HAP-1 (cell line): ENCODE results near the gene EMC8.
"Not testable (repeated sequence)": the region's sequence is repeated elsewhere in the genome, so short reads cannot be mapped to it uniquely, and the experiment has no call there.

Experiments used
- DNase-seq, 2 experiments: peaks; one replicate each; pipeline ENCODE4 v3.0.0-alpha.2; 2016 to 2020; ENCODE audit warnings: low spot score in 2 of 2
- H3K27me3 ChIP-seq: fragments of 250-450 bp; sonication (Bioruptor Pico); 2 replicates; pipeline ENCODE4 v1.5.1; 2020; ENCODE audit warnings: low read depth, mild to moderate bottlenecking, moderate library complexity
- H3K36me3 ChIP-seq: fragments of 250-450 bp; sonication (Bioruptor Pico); replicated peaks from 2 replicates; pipeline ENCODE4 v1.5.1; 2020; ENCODE audit warnings: mild to moderate bottlenecking
- H3K4me1 ChIP-seq: fragments of 250-450 bp; sonication (Bioruptor Pico); 2 replicates; pipeline ENCODE4 v1.5.1; 2020; ENCODE audit warnings: mild to moderate bottlenecking
- H3K4me3 ChIP-seq: fragments of 250-450 bp; sonication (Bioruptor Pico); 2 replicates; pipeline ENCODE4 v1.5.1; 2020; ENCODE audit warnings: mild to moderate bottlenecking, moderate library complexity
- H3K9me3 ChIP-seq: fragments of 250-450 bp; sonication (Bioruptor Pico); 2 replicates; pipeline ENCODE4 v1.5.1; 2020; ENCODE audit warnings: mild to moderate bottlenecking, moderate library complexity
- in situ Hi-C: fragments of 300-500 bp; cut with MboI; formaldehyde crosslinking; loops from 3 replicates; pipeline ENCODE4 v1.14.3; 2020; ENCODE audit warnings: low sequenced_read_pairs, inconsistent platforms, mixed read lengths

The EMC8 gene

GRCh38 chr16:85839681-85840240 is 40.4 kb upstream of the EMC8 start:
- H3K4me3 ChIP-seq, result no peak overlapping the region
- no peaks in the 10 kb centered on the region for H3K4me1 ChIP-seq
- H3K27me3 ChIP-seq, result peaks cover 6% of the 10 kb centered on the region
- no peaks in the 10 kb centered on the region for H3K36me3 ChIP-seq
- in situ Hi-C loops, result no loop called here
- no peak for DNase-seq
- no peaks in the 10 kb centered on the region for H3K9me3 ChIP-seq

- H3K36me3 ChIP-seq, result no peaks in the 10 kb centered on the region
- DNase-seq, result no peak
- H3K27me3 ChIP-seq, result peaks cover 6% of the 10 kb centered on the region
- H3K4me3 ChIP-seq, result no peak overlapping the region
- in situ Hi-C loops, result no loop called here
- no peaks in the 10 kb centered on the region for H3K4me1 ChIP-seq
- no peaks in the 10 kb centered on the region for H3K9me3 ChIP-seq
Measured at GRCh38 chr16:85838876-85839585, 39.7 kb upstream of the EMC8 start.

GRCh38 chr16:85838381-85838780 is 39.0 kb upstream of the EMC8 start:
- in situ Hi-C loops, result no loop called here
- H3K27me3 ChIP-seq, result peaks cover 6% of the 10 kb centered on the region
- no peak for DNase-seq
- no peak overlapping the region for H3K4me3 ChIP-seq
- H3K36me3 ChIP-seq, result no peaks in the 10 kb centered on the region
- H3K4me1 ChIP-seq, result no peaks in the 10 kb centered on the region
- no peaks in the 10 kb centered on the region for H3K9me3 ChIP-seq

- not testable (repeated sequence) for DNase-seq
Measured at GRCh38 chr16:85837654-85838053, 38.3 kb upstream of the EMC8 start.

GRCh38 chr16:85836706-85837582 is 37.6 kb upstream of the EMC8 start:
- H3K4me1 ChIP-seq, result no peaks in the 10 kb centered on the region
- in situ Hi-C loops, result no loop called here
- H3K4me3 ChIP-seq, result no peak overlapping the region
- H3K27me3 ChIP-seq, result peaks cover 3% of the 10 kb centered on the region; the same call in 1 of the 2 replicates
- no peaks in the 10 kb centered on the region for H3K9me3 ChIP-seq
- DNase-seq, result no peak
- no peaks in the 10 kb centered on the region for H3K36me3 ChIP-seq

More at GRCh38 chr16:85837654-85838053, 38.3 kb upstream of the EMC8 start:
- in situ Hi-C loops, H3K27me3 ChIP-seq, H3K9me3 ChIP-seq, H3K4me1 ChIP-seq, H3K36me3 ChIP-seq, H3K4me3 ChIP-seq: not testable (repeated sequence)

GRCh38 chr16:85835956-85836705 is 36.8 kb upstream of the EMC8 start:
- no peaks in the 10 kb centered on the region for H3K36me3 ChIP-seq
- H3K4me1 ChIP-seq, result no peaks in the 10 kb centered on the region
- in situ Hi-C loops, result no loop called here
- H3K9me3 ChIP-seq, result no peaks in the 10 kb centered on the region
- H3K27me3 ChIP-seq, result peaks cover 4% of the 10 kb centered on the region
- no peak overlapping the region for H3K4me3 ChIP-seq
- no peak for DNase-seq

GRCh38 chr16:85835227-85835751 is 35.9 kb upstream of the EMC8 start:
- Histone ChIP-seq H3K9me3 (no peaks in the 10 kb centered on the region), H3K27me3 (peaks cover 11% of the 10 kb centered on the region), H3K4me1 (no peaks in the 10 kb centered on the region), H3K36me3 (no peaks in the 10 kb centered on the region), H3K4me3 (no peak overlapping the region)
- in situ Hi-C loops, result no loop called here
- no peak for DNase-seq

- in situ Hi-C loops, result no loop called here
- Histone ChIP-seq H3K36me3 (no peaks in the 10 kb centered on the region), H3K4me1 (no peaks in the 10 kb centered on the region), H3K27me3 (peaks cover 15% of the 10 kb centered on the region), H3K9me3 (no peaks in the 10 kb centered on the region), H3K4me3 (no peak overlapping the region)
- DNase-seq, result no peak
Measured at GRCh38 chr16:85834741-85835140, 35.4 kb upstream of the EMC8 start.

- DNase-seq, result no peak
- Histone ChIP-seq H3K4me3 (no peak overlapping the region), H3K4me1 (no peaks in the 10 kb centered on the region), H3K9me3 (no peaks in the 10 kb centered on the region), H3K27me3 (peaks cover 24% of the 10 kb centered on the region), H3K36me3 (no peaks in the 10 kb centered on the region)
- in situ Hi-C loops, result no loop called here
Measured at GRCh38 chr16:85833219-85833920, 34.0 kb upstream of the EMC8 start.

- in situ Hi-C loops, result no loop called here
- Histone ChIP-seq H3K36me3 (no peaks in the 10 kb centered on the region), H3K9me3 (no peaks in the 10 kb centered on the region), H3K4me1 (no peaks in the 10 kb centered on the region), H3K4me3 (no peak overlapping the region), H3K27me3 (peaks cover 24% of the 10 kb centered on the region)
- no peak for DNase-seq
Measured at GRCh38 chr16:85832570-85833218, 33.4 kb upstream of the EMC8 start.

GRCh38 chr16:85830821-85831220 is 31.5 kb upstream of the EMC8 start:
- peaks cover 30% of the 10 kb centered on the region for H3K27me3 ChIP-seq
- DNase-seq, result no peak
- H3K36me3 ChIP-seq, result no peaks in the 10 kb centered on the region
- in situ Hi-C loops, result no loop called here
- H3K4me3 ChIP-seq, result no peak overlapping the region
- H3K4me1 ChIP-seq, result no peaks in the 10 kb centered on the region
- H3K9me3 ChIP-seq, result no peaks in the 10 kb centered on the region

GRCh38 chr16:85829751-85830445 is 30.6 kb upstream of the EMC8 start:
- H3K9me3 ChIP-seq, result no peaks in the 10 kb centered on the region
- H3K27me3 ChIP-seq, result peaks cover 30% of the 10 kb centered on the region
- in situ Hi-C loops, result loop anchor here (10.0 kb wide), 2 partner anchors 185 to 685 kb away; partner anchors contain the start of gene FOXF1
- no peak for DNase-seq
- H3K4me1 ChIP-seq, result no peaks in the 10 kb centered on the region
- H3K36me3 ChIP-seq, result no peaks in the 10 kb centered on the region
- H3K4me3 ChIP-seq, result no peak overlapping the region
